Fibroblast of lung (primary cell): Measurements from ENCODE around the gene LRRC8D. TPM values are rescaled to one million over a fixed set of nuclear protein-coding genes. Genes with fewer than 3 reads are reported as not detected.

ENCODE experiments used
- DNase-seq, 2 donors: peaks; one replicate each; pipeline versions ENCODE4 v3.0.0 to v3.0.0-alpha.2; 2010; ENCODE audit warnings: low read depth in 2 of 2
- H2AFZ ChIP-seq: 2 replicates; pipeline ENCODE4 v1.5.1; 2012; ENCODE audit warnings: low read length, control low read depth, inconsistent platforms
- H3K27ac ChIP-seq: 2 replicates; pipeline ENCODE4 v1.5.1; 2011; ENCODE audit warnings: low read length, control low read depth; ENCODE audit not compliant: insufficient read depth
- H3K27me3 ChIP-seq: 2 replicates; pipeline ENCODE4 v1.5.1; 2011; ENCODE audit warnings: mild to moderate bottlenecking, low read length; ENCODE audit not compliant: control insufficient read depth, insufficient read depth
- H3K36me3 ChIP-seq: 2 replicates; pipeline ENCODE4 v1.5.1; 2011; ENCODE audit warnings: low read length; ENCODE audit not compliant: control insufficient read depth, insufficient read depth
- H3K4me1 ChIP-seq: 2 replicates; pipeline ENCODE4 v1.5.1; 2011; ENCODE audit warnings: low read length; ENCODE audit not compliant: control insufficient read depth, insufficient read depth; ENCODE audit errors: extremely low read depth
- H3K4me2 ChIP-seq: 2 replicates; pipeline ENCODE4 v1.5.1; 2011; ENCODE audit warnings: low read length, control low read depth; ENCODE audit not compliant: insufficient read depth; ENCODE audit errors: extremely low read depth
- H3K4me3 ChIP-seq, 4 experiments: fragments of 200-600 bp in 1 of 4; sonication (generic) in 1 of 4; replicated peaks in 1 of 4; 2 replicates each; pipeline ENCODE4 v1.5.1; 2011 to 2016; ENCODE audit warnings: low read length in 4 of 4, low read depth in 3 of 4, mild to moderate bottlenecking in 3 of 4, control low read depth in 2 of 4, inconsistent platforms in 1 of 4, mixed read lengths in 1 of 4; ENCODE audit not compliant: insufficient read depth in 1 of 4; ENCODE audit errors: control extremely low read depth in 1 of 4
- H3K79me2 ChIP-seq: 2 replicates; pipeline ENCODE4 v1.5.1; 2012; ENCODE audit warnings: mild to moderate bottlenecking, low read length, inconsistent platforms; ENCODE audit not compliant: control insufficient read depth, insufficient read depth
- H3K9ac ChIP-seq: 2 replicates; pipeline ENCODE4 v1.5.1; 2011; ENCODE audit warnings: mild to moderate bottlenecking, low read length, control low read depth; ENCODE audit not compliant: insufficient read depth
- H3K9me3 ChIP-seq: 2 replicates; pipeline ENCODE4 v1.5.1; 2012; ENCODE audit warnings: low read depth, low read length; ENCODE audit not compliant: control insufficient read depth, insufficient read depth
- H4K20me1 ChIP-seq: 2 replicates; pipeline ENCODE4 v1.5.1; 2011; ENCODE audit warnings: low read length; ENCODE audit not compliant: control insufficient read depth, insufficient read depth; ENCODE audit errors: extremely low read depth
- EZH2 ChIP-seq: IDR thresholded peaks from 2 replicates; pipeline ENCODE4 v1.5.1; 2012; ENCODE audit warnings: low read length, control low read depth, mild to moderate bottlenecking; ENCODE audit errors: missing control alignments
- polyA plus RNA-seq, 2 donors: library from polyadenylated mRNA; depleted of rRNA in 1 of 2; stranded (reverse) in 1 of 2; unstranded in 1 of 2; fragments of >200 nt; gene quantifications; 2 replicates each; pipeline ENCODE4 v1.2.1, GENCODE V29; 2011 to 2012; ENCODE audit warnings: missing spikeins in 1 of 2
- total RNA-seq: library from RNA; depleted of rRNA; stranded (reverse); fragments of >200 nt; gene quantifications from 2 replicates; pipeline ENCODE4 v1.2.1, GENCODE V29; 2014
- TF ChIP-seq, protein P1 (sequence below), 2 donors: IDR thresholded peaks in 1 of 2; conservative IDR thresholded peaks in 1 of 2; 1 replicate in 1 of 2; 2 replicates in 1 of 2; pipeline ENCODE4 v1.5.1; 2011 to 2012; ENCODE audit warnings: low read length in 2 of 2, control low read depth in 1 of 2, inconsistent platforms in 1 of 2, low read depth in 1 of 2, mild to moderate bottlenecking in 1 of 2

The LRRC8D gene
- total and polyA plus RNA-seq, 2 donors (not counting 1 experiment from before 2014, with no cell fraction given), result 41.0 to 58.1 TPM

DNA sequence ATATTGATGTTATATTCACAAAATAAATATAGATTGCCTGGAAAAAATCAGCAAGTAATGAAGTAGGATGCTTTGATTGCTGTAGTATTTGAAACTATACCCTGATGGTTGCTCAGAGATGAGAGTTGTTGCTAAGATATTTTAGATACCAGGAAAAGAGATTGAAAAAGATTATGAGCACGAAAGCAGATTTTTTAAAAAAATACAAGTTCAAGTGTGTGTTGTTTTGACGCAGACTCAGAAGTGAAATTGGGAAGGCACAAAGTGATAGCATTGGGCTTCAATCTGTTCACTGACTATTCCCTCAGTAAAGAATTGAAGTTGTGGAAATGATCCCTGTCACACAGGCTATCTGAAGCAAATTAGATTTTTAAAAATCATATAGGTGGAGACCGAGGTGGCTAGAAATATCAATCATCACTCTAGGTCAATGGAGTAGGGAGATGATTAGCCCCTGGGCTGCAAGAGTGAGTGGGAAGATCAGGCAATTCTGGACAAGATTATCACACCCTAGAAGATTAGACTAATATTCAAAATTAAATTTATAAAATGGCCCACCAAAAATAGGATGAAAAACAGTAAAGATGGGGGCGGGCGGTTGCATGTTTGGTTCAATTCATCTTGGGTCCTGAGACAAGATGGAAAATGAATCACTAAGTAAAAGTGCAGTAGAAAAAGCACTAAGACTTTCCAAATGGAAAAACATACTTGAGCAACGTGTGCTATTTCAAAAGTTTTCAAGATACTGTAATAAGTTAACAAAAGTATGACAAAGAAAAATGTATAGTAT is 41.5 kb upstream of the LRRC8D start:
- Histone ChIP-seq H3K4me2 (no peak overlapping the region), H3K27me3 (no peaks in the 10 kb centered on the region), H3K27ac (no peak overlapping the region), H3K79me2 (no peaks in the 10 kb centered on the region), H3K9ac (no peak overlapping the region), H3K4me1 (no peaks in the 10 kb centered on the region), H2AFZ (no peak overlapping the region), H4K20me1 (no peaks in the 10 kb centered on the region), H3K4me3 (no peak overlapping the region), H3K36me3 (no peaks in the 10 kb centered on the region), H3K9me3 (no peaks in the 10 kb centered on the region)
- DNase-seq, result no peak
- TF ChIP-seq, protein P1, sequence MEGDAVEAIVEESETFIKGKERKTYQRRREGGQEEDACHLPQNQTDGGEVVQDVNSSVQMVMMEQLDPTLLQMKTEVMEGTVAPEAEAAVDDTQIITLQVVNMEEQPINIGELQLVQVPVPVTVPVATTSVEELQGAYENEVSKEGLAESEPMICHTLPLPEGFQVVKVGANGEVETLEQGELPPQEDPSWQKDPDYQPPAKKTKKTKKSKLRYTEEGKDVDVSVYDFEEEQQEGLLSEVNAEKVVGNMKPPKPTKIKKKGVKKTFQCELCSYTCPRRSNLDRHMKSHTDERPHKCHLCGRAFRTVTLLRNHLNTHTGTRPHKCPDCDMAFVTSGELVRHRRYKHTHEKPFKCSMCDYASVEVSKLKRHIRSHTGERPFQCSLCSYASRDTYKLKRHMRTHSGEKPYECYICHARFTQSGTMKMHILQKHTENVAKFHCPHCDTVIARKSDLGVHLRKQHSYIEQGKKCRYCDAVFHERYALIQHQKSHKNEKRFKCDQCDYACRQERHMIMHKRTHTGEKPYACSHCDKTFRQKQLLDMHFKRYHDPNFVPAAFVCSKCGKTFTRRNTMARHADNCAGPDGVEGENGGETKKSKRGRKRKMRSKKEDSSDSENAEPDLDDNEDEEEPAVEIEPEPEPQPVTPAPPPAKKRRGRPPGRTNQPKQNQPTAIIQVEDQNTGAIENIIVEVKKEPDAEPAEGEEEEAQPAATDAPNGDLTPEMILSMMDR (conservative IDR thresholded peaks at IDR 0.05 in 1 of 2, IDR thresholded peaks at IDR 0.05 in 1 of 2; ENCODE audit: low read depth in 1 of 2, low read length in 2 of 2), result no peak
- no peak for TF ChIP-seq EZH2

DNA sequence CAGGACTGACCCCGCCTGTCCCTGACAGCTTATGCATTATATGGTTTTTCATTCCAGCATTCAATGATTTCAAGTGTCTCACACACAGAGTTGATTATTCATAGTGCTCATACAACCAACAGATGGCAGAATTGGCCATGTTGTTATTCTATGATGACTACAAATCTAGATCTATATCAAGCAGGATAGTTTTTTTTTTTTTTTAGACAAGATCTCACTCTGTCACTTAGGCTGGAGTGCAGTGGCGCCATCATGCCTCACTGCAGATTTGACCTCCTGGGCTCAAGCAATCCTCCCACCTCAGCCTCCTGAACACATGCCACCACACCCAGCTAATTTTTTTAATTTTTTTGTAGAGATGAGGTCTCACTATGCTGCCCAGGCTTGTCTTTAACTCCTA is 40.1 kb upstream of the LRRC8D start:
- H3K4me3 ChIP-seq, result no peak overlapping the region
- H3K36me3 ChIP-seq, result no peaks in the 10 kb centered on the region
- H3K27ac ChIP-seq, result no peak overlapping the region
- H3K4me2 ChIP-seq, result no peak overlapping the region
- no peaks in the 10 kb centered on the region for H3K4me1 ChIP-seq
- H2AFZ ChIP-seq, result no peak overlapping the region
- TF ChIP-seq, protein P1 (conservative IDR thresholded peaks at IDR 0.05 in 1 of 2, IDR thresholded peaks at IDR 0.05 in 1 of 2; ENCODE audit: low read depth in 1 of 2, low read length in 2 of 2), result peak; percentile 19 to 49
- no peak for TF ChIP-seq EZH2
- H3K79me2 ChIP-seq, result no peaks in the 10 kb centered on the region
- no peaks in the 10 kb centered on the region for H3K27me3 ChIP-seq
- peak; percentile 56 to 70 for DNase-seq
- H3K9ac ChIP-seq, result no peak overlapping the region
- no peaks in the 10 kb centered on the region for H3K9me3 ChIP-seq
- H4K20me1 ChIP-seq, result no peaks in the 10 kb centered on the region

DNA sequence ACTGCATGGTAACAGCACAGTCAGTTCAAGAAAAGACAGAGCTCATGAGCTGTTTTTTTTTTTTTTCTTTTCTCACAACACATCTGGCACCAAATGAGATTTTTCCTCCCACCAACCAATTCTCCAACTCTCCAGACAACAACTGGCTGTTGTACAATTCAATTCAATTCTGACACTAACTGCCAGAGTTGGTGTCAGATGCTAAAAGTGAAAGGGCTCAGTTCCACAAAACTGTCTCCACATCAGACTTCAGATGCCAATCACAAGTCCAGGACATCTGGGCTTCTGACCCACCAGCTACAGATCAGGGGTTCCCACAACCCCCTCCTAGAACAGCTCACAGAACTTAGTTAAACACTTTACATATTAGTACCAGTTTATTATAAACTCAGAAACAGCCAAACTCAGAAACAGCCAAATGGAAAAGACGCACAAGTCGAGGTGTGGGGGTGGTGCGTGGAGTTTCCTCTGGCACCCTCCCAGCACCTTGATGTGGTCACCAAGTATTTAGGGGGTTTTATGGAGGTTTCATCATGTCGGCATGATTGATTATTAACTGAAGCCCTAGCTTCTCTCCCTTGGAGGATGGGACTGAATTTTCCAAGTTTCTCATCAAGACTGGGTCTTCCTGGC is 39.2 kb upstream of the LRRC8D start:
- Histone ChIP-seq H3K27me3 (no peaks in the 10 kb centered on the region), H3K36me3 (no peaks in the 10 kb centered on the region), H3K4me2 (no peak overlapping the region), H4K20me1 (no peaks in the 10 kb centered on the region), H3K4me3 (no peak overlapping the region), H3K4me1 (no peaks in the 10 kb centered on the region), H3K79me2 (no peaks in the 10 kb centered on the region), H3K9ac (no peak overlapping the region), H3K27ac (no peak overlapping the region), H2AFZ (no peak overlapping the region), H3K9me3 (no peaks in the 10 kb centered on the region)
- TF ChIP-seq EZH2, result no peak
- TF ChIP-seq, protein P1 (conservative IDR thresholded peaks at IDR 0.05 in 1 of 2, IDR thresholded peaks at IDR 0.05 in 1 of 2; ENCODE audit: low read depth in 1 of 2, low read length in 2 of 2), result no peak
- DNase-seq, result peak in 1 of 2 donors; percentile 56
